Hematopoietic multipotent progenitor cell treated with erythropoietin and hydrocortisone succinate and interleukin-3 and kit ligand, for 4 days (in vitro differentiated cells): ENCODE results near the gene CHN2.
A peak's percentile ranks its signal among the peaks of the same experiment; 100 is the strongest.
"Not testable (repeated sequence)": the region's sequence is repeated elsewhere in the genome, so short reads cannot be mapped to it uniquely, and the experiment has no call there.

Source experiments
- DNase-seq: peaks from one replicate; pipeline ENCODE4 v3.0.0-alpha.2; 2015

CHN2 gene

GRCh38 chr7:29511337-29511736, 316.8 kb downstream of the CHN2 start:
- DNase-seq = peak; percentile 35

- no peak for DNase-seq
These were observed 317.3 kb downstream of the CHN2 start for GRCh38 chr7:29511851-29512250.

GRCh38 chr7:29516491-29516890, 321.9 kb downstream of the CHN2 start:
- no peak for DNase-seq

GRCh38 chr7:29518616-29519015, 324.0 kb downstream of the CHN2 start:
- DNase-seq = no peak

- no peak for DNase-seq
These were observed 329.2 kb downstream of the CHN2 start for GRCh38 chr7:29523728-29524127.

DNA sequence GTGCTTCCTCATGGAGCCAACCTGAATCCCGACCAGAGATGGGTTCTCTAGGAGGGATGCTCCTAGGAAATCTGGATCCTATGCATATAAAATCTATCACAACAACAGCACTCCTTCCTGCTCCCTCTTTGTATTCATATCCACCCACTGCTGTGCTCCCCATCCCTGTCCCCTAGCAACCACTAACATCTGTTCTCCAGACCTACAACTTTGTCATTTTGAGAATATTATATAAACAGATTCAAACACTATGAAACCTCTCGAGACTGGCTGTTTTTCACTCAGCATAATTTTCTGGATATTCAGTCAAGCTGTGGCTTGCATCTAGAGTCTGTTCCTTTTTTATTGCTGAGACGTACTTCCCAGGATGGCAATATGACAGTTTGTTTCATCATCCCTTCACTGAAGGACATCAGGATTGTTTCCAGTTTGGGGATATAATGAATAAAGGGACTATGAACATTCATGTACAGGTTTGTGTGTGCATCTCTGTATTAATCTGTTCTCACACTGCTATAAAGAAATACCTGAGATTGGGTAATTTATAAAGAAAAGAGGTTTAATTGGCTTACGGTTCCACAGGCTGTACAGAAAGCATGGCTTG, 333.0 kb downstream of the CHN2 start:
- DNase-seq = no peak

GRCh38 chr7:29528526-29528925, 334.0 kb downstream of the CHN2 start:
- not testable (repeated sequence) for DNase-seq
